Neural cell (in vitro differentiated cells): ENCODE measurements around the gene COL15A1. TPM values are rescaled to one million over a fixed set of nuclear protein-coding genes. Genes with fewer than 3 reads are reported as not detected.

Source experiments
- H2AFZ ChIP-seq: fragments of 200-600, 300-800 bp; sonication (generic), shearing (Covaris generic); 2 replicates; pipeline ENCODE4 v1.6.0; 2014; ENCODE audit warnings: low read depth, mild to moderate bottlenecking, antibody characterized with exemption, low read length, moderate library complexity
- H3F3A ChIP-seq: fragments of 200-600 bp; shearing (Covaris generic); 2 replicates; pipeline ENCODE4 v1.6.1; 2016; ENCODE audit warnings: mild to moderate bottlenecking, moderate library complexity, mixed read lengths, antibody characterized with exemption, low read length; ENCODE audit not compliant: insufficient read depth, poor library complexity, severe bottlenecking
- H3K27ac ChIP-seq: fragments of 200-600, 300-800 bp; sonication (generic), shearing (Covaris generic); 2 replicates; pipeline ENCODE4 v1.5.1; 2014; ENCODE audit warnings: mild to moderate bottlenecking, low read length, moderate library complexity
- H3K27me3 ChIP-seq: fragments of 300-800, 200-600 bp; sonication (generic), shearing (Covaris generic); 2 replicates; pipeline ENCODE4 v1.6.0; 2014; ENCODE audit warnings: mild to moderate bottlenecking, low read depth, low read length, moderate library complexity; ENCODE audit not compliant: insufficient read depth
- H3K36me3 ChIP-seq: fragments of 300-800, 200-600 bp; sonication (generic), shearing (Covaris generic); 2 replicates; pipeline ENCODE4 v1.5.1; 2014; ENCODE audit warnings: mild to moderate bottlenecking, antibody characterized with exemption, low read length, moderate library complexity; ENCODE audit not compliant: insufficient read depth
- H3K4me2 ChIP-seq: fragments of 300-800, 200-600 bp; sonication (generic), shearing (Covaris generic); 2 replicates; pipeline ENCODE4 v1.6.0; 2014; ENCODE audit warnings: mild to moderate bottlenecking, low read length
- H3K4me3 ChIP-seq: fragments of 300-800, 200-600 bp; sonication (generic), shearing (Covaris generic); 2 replicates; pipeline ENCODE4 v1.5.1; 2014; ENCODE audit warnings: mild to moderate bottlenecking, low read length, moderate library complexity
- H3K79me2 ChIP-seq: fragments of 200-600 bp; shearing (Covaris generic); replicated peaks from 2 replicates; pipeline ENCODE4 v1.6.0; 2014; ENCODE audit warnings: mild to moderate bottlenecking, low read length, moderate library complexity; ENCODE audit not compliant: insufficient read depth
- H3K9ac ChIP-seq: fragments of 300-800, 200-600 bp; sonication (generic), shearing (Covaris generic); 2 replicates; pipeline ENCODE4 v1.6.1; 2016; ENCODE audit warnings: mild to moderate bottlenecking, low read length, mixed read lengths
- H3K9me2 ChIP-seq: fragments of 200-600 bp; shearing (Covaris generic); 2 replicates; pipeline ENCODE4 v1.6.1; 2016; ENCODE audit warnings: mild to moderate bottlenecking, low read length, mixed read lengths; ENCODE audit not compliant: insufficient read depth
- H3K9me3 ChIP-seq: fragments of 200-600, 300-800 bp; sonication (generic), shearing (Covaris generic); 2 replicates; pipeline ENCODE4 v1.6.1; 2016; ENCODE audit warnings: mild to moderate bottlenecking, mixed run types, low read length, moderate library complexity, mixed read lengths
- H4K20me1 ChIP-seq: fragments of 200-600 bp; shearing (Covaris generic); 2 replicates; pipeline ENCODE4 v1.6.1; 2016; ENCODE audit warnings: mild to moderate bottlenecking, mixed run types; ENCODE audit not compliant: insufficient read depth
- CTCF ChIP-seq: fragments of 450-650 bp; IDR thresholded peaks from 2 replicates; pipeline ENCODE4 v1.5.1; 2014; ENCODE audit warnings: antibody characterized with exemption, mild to moderate bottlenecking, moderate library complexity; ENCODE audit not compliant: poor library complexity, severe bottlenecking
- EP300 ChIP-seq: fragments of 450-650 bp; conservative IDR thresholded peaks from 2 replicates; pipeline ENCODE4 v1.6.1; 2014; ENCODE audit warnings: antibody characterized with exemption, mild to moderate bottlenecking, moderate library complexity; ENCODE audit not compliant: poor library complexity, severe bottlenecking
- EZH2 ChIP-seq: fragments of 200-600, 300-800 bp; shearing (Covaris generic), sonication (generic); IDR thresholded peaks from 2 replicates; pipeline ENCODE4 v1.6.1; 2014; ENCODE audit warnings: antibody characterized with exemption, low read length, borderline replicate concordance, mild to moderate bottlenecking; ENCODE audit not compliant: insufficient read depth, poor library complexity, severe bottlenecking
- MXI1 ChIP-seq: fragments of 450-650 bp; conservative IDR thresholded peaks from 2 replicates; pipeline ENCODE4 v1.6.1; 2014; ENCODE audit warnings: antibody characterized with exemption, mild to moderate bottlenecking; ENCODE audit not compliant: poor library complexity, severe bottlenecking
- POLR2AphosphoS5 ChIP-seq: IDR thresholded peaks from 2 replicates; pipeline ENCODE4 v1.6.1; 2012
- RAD21 ChIP-seq: fragments of 450-650 bp; conservative IDR thresholded peaks from 2 replicates; pipeline ENCODE4 v1.6.1; 2014; ENCODE audit warnings: antibody characterized with exemption, mild to moderate bottlenecking, moderate library complexity
- REST ChIP-seq: IDR thresholded peaks from 2 replicates; pipeline ENCODE4 v1.6.1; 2012; ENCODE audit warnings: borderline replicate concordance
- SMC3 ChIP-seq: fragments of 450-650 bp; conservative IDR thresholded peaks from 2 replicates; pipeline ENCODE4 v1.6.1; 2014; ENCODE audit warnings: antibody characterized with exemption, mild to moderate bottlenecking, moderate library complexity; ENCODE audit not compliant: poor library complexity
- TAF1 ChIP-seq: IDR thresholded peaks from 2 replicates; pipeline ENCODE4 v1.6.1; 2012; ENCODE audit warnings: low read depth
- polyA plus RNA-seq: library from polyadenylated mRNA; depleted of rRNA; stranded (reverse); fragments of >200 nt; gene quantifications from 2 replicates; pipeline ENCODE4 v1.2.3, GENCODE V29; 2014

Gene COL15A1
- polyA plus RNA-seq, 1 donor from 2014 or later, result 2.8 TPM

- Histone ChIP-seq H3K9ac (no peak overlapping the region), H3K36me3 (no peaks in the 10 kb centered on the region), H3K4me3 (no peak overlapping the region), H3K9me2 (no peaks in the 10 kb centered on the region), H3F3A (no peaks in the 10 kb centered on the region), H3K27me3 (no peaks in the 10 kb centered on the region), H3K4me2 (no peak overlapping the region), H2AFZ (no peak overlapping the region), H3K9me3 (no peaks in the 10 kb centered on the region), H3K79me2 (peaks cover 96% of the 10 kb centered on the region), H4K20me1 (no peaks in the 10 kb centered on the region), H3K27ac (no peak overlapping the region)
- TF ChIP-seq EP300 (no peak), POLR2AphosphoS5 (no peak), CTCF (no peak), RAD21 (no peak), MXI1 (no peak), EZH2 (no peak), REST (no peak), SMC3 (no peak), TAF1 (no peak)
Observed at GRCh38 chr9:99116003-99116411, 172.3 kb downstream of the COL15A1 start.

- H3K4me2 ChIP-seq, result no peak overlapping the region
- H3K9me2 ChIP-seq, result no peaks in the 10 kb centered on the region
- no peaks in the 10 kb centered on the region for H3K27me3 ChIP-seq
- H3K9ac ChIP-seq, result no peak overlapping the region
- H3K36me3 ChIP-seq, result no peaks in the 10 kb centered on the region
- no peak overlapping the region for H3K27ac ChIP-seq
- H3F3A ChIP-seq, result no peaks in the 10 kb centered on the region
- H3K79me2 ChIP-seq, result peaks cover 97% of the 10 kb centered on the region
- TF ChIP-seq EZH2 (no peak), EP300 (no peak), MXI1 (no peak), CTCF (no peak), RAD21 (no peak), POLR2AphosphoS5 (no peak), SMC3 (no peak), TAF1 (no peak), REST (no peak)
- no peaks in the 10 kb centered on the region for H3K9me3 ChIP-seq
- H3K4me3 ChIP-seq, result no peak overlapping the region
- no peaks in the 10 kb centered on the region for H4K20me1 ChIP-seq
- no peak overlapping the region for H2AFZ ChIP-seq
Observed at GRCh38 chr9:99118782-99119466, 175.2 kb downstream of the COL15A1 start.
